ENCODE measurements around the gene PGPEP1. TPM values are rescaled to one million over a fixed set of nuclear protein-coding genes. Genes with fewer than 3 reads are reported as not detected.

PGPEP1 gene, protein sequence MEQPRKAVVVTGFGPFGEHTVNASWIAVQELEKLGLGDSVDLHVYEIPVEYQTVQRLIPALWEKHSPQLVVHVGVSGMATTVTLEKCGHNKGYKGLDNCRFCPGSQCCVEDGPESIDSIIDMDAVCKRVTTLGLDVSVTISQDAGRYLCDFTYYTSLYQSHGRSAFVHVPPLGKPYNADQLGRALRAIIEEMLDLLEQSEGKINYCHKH
- 24.8 and 29.8 TPM in 2 replicates for total RNA-seq

DNA sequence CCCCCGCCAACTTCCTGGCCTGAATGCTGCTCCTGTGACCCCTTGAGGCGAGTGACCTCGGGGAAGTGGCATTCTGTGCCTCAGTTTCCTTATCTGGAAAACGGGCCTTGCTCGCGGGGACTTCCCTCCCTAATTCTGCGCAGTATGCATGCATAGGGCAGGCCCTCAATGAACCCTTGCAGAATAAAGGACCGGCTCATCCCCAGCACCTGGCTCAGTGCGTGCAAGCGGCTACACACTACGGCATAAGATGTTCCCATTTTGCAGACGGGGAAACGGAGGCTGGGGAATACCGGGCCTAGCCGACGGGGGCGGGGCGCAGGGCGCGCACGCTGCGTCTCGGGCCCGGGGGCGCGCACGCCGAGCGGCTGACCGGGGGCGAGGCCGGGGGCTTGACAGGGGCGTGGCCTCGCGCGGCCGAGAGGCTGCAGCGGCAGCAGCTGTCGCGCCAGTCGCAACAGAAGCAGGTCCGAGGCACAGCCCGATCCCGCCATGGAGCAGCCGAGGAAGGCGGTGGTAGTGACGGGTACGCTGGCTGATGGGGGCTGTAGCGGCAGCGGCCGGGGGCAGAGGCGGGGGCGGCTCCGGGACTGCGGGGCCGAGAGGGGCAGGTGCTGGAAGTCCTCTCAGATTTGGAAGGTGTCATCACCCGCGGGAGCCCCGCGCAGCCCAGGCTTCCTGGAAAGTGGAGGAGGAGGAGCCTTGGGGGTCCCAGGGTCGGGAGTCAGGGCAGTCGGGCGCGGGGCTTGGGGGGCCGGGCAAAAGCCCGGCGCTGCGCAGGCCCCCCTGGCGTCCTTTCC is at the start of gene PGPEP1:
Gene PGPEP1 (plus strand): TSS at position 409 of the 800 bp plus-strand sequence. CDS start 84 bp downstream, at position 493.
- peak; percentile 40 for DNase-seq (ENCODE audit: low read depth)
- TF ChIP-seq, protein P1, sequence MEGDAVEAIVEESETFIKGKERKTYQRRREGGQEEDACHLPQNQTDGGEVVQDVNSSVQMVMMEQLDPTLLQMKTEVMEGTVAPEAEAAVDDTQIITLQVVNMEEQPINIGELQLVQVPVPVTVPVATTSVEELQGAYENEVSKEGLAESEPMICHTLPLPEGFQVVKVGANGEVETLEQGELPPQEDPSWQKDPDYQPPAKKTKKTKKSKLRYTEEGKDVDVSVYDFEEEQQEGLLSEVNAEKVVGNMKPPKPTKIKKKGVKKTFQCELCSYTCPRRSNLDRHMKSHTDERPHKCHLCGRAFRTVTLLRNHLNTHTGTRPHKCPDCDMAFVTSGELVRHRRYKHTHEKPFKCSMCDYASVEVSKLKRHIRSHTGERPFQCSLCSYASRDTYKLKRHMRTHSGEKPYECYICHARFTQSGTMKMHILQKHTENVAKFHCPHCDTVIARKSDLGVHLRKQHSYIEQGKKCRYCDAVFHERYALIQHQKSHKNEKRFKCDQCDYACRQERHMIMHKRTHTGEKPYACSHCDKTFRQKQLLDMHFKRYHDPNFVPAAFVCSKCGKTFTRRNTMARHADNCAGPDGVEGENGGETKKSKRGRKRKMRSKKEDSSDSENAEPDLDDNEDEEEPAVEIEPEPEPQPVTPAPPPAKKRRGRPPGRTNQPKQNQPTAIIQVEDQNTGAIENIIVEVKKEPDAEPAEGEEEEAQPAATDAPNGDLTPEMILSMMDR (IDR thresholded peaks at IDR 0.05; ENCODE audit: insufficient read depth, low read depth, low read length): no peak
- peak within 1 kb of the TSS; percentile 79 for H3K4me3 ChIP-seq (ENCODE audit: low read depth, low read length)

DNA sequence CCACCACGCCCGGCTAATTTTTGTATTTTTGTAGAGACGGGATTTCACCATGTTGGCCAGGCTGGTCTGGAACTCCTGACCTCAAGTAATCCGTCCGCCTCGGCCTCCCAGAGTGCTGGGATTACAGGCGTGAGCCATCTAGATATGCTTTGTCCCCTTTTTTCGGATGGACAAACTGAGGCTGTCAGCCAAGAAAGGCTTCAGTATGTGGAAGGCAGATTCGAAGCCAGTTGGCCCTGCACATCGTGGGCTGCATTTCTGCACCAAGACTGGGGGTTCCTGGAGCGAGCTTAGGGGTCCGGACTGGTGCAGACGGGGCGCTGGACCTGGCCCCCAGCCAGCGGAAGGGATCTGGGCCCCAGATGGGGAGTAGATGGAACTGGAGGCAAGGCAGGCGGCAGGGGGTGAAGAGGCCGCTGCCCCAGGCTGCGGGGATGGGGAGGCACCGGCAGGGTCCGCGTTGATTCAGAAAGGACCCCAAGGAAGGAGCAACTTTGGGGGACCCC is 49.3 kb upstream of the PGPEP1 start:
- H3K4me3 ChIP-seq (ENCODE audit: low read depth, low read length): peak overlapping the region; percentile 69
- no peak for DNase-seq (ENCODE audit: low read depth)
- TF ChIP-seq, protein P1 (IDR thresholded peaks at IDR 0.05; ENCODE audit: insufficient read depth, low read depth, low read length): no peak

DNA sequence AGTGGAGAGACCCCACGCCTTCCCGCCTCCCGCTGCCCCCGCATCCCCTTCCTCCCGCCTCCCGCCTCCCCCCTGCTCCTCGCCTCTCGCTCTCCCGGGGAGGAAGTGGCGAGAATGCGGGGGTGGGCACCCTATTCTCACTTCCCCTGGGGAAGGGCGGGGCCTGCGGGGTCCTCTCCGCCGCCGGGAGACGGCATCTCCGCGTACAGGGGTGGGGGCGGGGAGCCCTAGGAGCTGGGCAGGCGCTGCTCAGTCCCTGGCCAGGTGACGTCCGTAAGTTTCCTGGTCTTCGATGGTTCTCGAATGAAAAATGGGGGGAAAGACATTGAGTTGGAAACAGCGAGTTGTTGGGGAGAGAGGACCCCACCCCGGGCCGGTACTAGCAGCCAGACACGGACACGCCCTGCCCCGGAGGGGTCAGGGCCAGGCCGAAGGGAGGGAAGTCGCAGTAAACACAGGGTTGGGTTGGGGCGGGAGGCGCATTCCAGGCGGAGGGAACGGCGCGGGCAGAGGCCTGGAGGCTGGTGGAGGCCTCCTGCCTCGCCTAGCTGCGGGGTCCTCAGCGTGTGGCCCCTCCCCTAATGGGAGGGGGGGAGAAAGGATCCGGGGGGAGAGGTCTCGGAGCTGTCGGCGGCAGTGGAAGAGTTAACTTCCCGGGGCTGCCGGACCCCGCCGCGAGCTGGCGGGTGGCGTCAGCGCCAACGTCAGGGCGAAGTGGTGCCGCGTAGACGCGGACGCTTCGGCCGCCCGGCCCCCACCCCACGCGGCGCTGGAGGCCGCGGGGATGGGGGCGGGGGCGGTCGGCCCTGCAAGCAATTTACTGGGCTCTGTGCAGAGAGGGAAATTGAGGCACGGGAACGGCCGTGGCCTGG is 48.6 kb upstream of the PGPEP1 start:
- TF ChIP-seq, protein P1 (IDR thresholded peaks at IDR 0.05; ENCODE audit: insufficient read depth, low read depth, low read length): no peak
- peak overlapping the region; percentile 69 for H3K4me3 ChIP-seq (ENCODE audit: low read depth, low read length)
- peak; percentile 90 for DNase-seq (ENCODE audit: low read depth)

DNA sequence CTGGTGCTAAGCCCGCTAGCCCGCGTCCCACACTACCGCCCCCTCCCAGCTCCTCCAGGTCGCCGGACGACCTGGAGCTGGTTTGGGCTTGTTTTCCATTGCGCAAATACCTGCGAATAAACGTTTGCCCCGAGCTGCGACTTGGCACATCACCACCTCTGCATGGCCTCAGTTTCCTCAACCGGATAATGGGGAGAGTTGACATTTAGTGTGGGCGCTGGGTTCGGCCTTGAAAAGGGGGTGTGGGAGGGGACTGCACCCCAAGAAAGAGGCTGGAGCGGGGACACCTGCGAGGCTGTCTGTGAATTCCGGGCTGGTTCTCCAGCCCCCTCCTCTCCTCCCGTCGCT is 48.0 kb upstream of the PGPEP1 start:
- no peak for DNase-seq (ENCODE audit: low read depth)
- peak overlapping the region; percentile 69 for H3K4me3 ChIP-seq (ENCODE audit: low read depth, low read length)
- TF ChIP-seq, protein P1 (IDR thresholded peaks at IDR 0.05; ENCODE audit: insufficient read depth, low read depth, low read length): no peak

DNA sequence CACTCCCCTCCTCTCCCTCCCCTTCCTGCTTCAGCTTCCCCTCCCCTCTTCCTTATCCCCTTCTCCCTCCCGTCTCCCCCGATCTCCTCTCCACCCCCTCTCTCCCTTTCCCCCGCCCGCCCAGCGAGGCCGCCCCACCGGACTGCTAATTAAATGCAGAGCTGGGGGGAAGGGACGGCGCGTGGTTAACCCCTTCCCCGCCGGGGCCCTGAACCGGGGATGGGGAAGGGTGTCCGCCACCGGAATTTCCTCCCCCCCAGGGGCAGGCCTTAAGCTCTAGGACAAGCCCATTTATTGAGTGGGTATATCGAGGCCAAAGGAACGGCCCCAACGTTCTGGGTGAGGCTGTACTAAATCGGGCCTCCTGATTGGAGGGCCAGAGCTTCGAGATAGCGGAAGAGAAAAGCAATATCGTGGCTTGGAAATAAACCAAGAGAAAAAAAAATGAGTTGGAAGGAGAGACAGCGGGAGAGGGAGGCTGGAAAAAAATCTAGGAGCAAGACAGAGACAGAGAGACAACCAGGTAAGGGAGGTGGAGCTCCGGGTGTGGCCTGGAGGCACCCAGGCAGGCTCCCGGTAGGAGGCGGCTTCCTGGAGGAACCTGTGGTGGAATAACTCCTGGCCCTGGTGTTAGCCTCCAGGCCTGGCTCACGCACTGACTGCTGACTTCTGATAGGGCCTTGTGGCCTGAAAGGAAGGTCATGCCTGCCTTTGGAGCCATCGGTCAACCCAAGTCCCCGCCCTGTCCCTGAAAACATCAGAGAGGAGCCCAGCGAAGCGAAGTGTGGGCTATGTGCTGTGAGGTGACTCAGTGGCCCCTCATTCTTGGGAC is 47.4 kb upstream of the PGPEP1 start:
- TF ChIP-seq, protein P1 (IDR thresholded peaks at IDR 0.05; ENCODE audit: insufficient read depth, low read depth, low read length): no peak
- H3K4me3 ChIP-seq (ENCODE audit: low read depth, low read length): peak overlapping the region; percentile 69
- peak; percentile 90 for DNase-seq (ENCODE audit: low read depth)

Measured in fibroblast of villous mesenchyme (primary cell).